ENCODE measurements around the gene SPHK2.

DNA sequence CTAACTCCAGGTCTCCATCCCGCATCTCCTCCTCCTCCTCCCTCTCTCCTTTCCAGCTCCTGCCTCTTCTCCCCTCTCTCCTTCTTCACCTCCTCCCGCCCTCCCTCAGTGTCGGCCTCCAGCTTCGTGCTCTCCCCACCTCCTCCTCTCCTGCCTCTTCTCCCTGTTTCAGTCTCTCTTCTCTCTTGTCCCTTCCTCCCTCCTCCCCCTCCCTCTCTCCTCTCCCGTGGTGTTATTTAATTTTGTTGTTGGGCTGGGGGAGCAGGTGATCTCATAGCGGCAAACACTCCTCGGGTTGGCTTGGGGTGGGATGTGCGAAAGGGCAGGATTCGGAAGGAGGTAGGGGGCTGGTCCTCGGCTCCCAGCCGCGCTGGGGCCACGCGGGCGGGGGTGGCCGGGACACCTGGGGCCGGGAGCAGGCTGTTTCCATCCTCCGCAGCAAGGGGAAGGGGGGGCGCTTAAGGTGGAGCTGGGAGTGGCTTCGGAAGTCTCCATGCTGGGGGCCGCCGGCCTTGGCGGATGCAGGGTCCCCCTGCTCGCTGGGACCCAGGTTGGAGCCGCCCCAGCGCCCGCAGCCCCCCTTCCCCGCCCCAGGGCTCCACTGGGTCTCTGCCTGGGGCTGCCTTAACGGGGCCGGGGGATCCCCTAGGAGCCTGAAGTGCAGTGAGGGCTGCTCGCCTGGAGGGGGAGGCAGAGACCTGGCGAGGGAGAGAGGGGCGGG lies 26.9 kb downstream of the SPHK2 start, which contains the start of gene CA11:
- TF ChIP-seq CEBPB (IDR thresholded peaks at IDR 0.05) (no peak), RNF2 (IDR thresholded peaks at IDR 0.05; ENCODE audit: borderline replicate concordance, low read depth) (no peak; the same call in 1 of the 2 replicates), ESRRA (IDR thresholded peaks at IDR 0.05; ENCODE audit: borderline replicate concordance, low read length) (no peak), RCOR1 (IDR thresholded peaks at IDR 0.05; ENCODE audit: low read depth, low read length) (no peak), GATA3 (IDR thresholded peaks at IDR 0.05; ENCODE audit: borderline replicate concordance) (no peak), EP300 (IDR thresholded peaks at IDR 0.05) (no peak), POLR2A (IDR thresholded peaks at IDR 0.05; ENCODE audit: low read length) (no peak; the same call in 1 of the 2 replicates)
- TF ChIP-seq, protein P1, sequence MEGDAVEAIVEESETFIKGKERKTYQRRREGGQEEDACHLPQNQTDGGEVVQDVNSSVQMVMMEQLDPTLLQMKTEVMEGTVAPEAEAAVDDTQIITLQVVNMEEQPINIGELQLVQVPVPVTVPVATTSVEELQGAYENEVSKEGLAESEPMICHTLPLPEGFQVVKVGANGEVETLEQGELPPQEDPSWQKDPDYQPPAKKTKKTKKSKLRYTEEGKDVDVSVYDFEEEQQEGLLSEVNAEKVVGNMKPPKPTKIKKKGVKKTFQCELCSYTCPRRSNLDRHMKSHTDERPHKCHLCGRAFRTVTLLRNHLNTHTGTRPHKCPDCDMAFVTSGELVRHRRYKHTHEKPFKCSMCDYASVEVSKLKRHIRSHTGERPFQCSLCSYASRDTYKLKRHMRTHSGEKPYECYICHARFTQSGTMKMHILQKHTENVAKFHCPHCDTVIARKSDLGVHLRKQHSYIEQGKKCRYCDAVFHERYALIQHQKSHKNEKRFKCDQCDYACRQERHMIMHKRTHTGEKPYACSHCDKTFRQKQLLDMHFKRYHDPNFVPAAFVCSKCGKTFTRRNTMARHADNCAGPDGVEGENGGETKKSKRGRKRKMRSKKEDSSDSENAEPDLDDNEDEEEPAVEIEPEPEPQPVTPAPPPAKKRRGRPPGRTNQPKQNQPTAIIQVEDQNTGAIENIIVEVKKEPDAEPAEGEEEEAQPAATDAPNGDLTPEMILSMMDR (IDR thresholded peaks at IDR 0.05) = peak; percentile 90
- TF ChIP-seq, protein P2, sequence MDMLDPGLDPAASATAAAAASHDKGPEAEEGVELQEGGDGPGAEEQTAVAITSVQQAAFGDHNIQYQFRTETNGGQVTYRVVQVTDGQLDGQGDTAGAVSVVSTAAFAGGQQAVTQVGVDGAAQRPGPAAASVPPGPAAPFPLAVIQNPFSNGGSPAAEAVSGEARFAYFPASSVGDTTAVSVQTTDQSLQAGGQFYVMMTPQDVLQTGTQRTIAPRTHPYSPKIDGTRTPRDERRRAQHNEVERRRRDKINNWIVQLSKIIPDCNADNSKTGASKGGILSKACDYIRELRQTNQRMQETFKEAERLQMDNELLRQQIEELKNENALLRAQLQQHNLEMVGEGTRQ (IDR thresholded peaks at IDR 0.05) = no peak

Measured in A549 (cell line).